G401 (cell line): ENCODE data around the gene KRT8. TPM values are rescaled to one million over a fixed set of nuclear protein-coding genes. Genes with fewer than 3 reads are reported as not detected.
"Not testable (repeated sequence)": the region's sequence is repeated elsewhere in the genome, so short reads cannot be mapped to it uniquely, and the experiment has no call there.

Experiments used
- DNase-seq: peaks from one replicate; pipeline ENCODE4 v3.0.0-alpha.2; 2015; ENCODE audit warnings: low spot score
- in situ Hi-C: cut with HindIII; loops from 2 replicates; pipeline ENCODE4 v1.10.0; 2016; ENCODE audit warnings: low sequenced_read_pairs, mixed read lengths
- total RNA-seq: library from RNA; depleted of rRNA; stranded (reverse); fragments of >200 nt; shearing (Covaris generic); gene quantifications from 2 replicates; pipeline ENCODE4 v1.2.3, GENCODE V29; 2014

Gene KRT8
- total RNA-seq, 1 experiment from 2014 or later, result 3,929 TPM

DNA sequence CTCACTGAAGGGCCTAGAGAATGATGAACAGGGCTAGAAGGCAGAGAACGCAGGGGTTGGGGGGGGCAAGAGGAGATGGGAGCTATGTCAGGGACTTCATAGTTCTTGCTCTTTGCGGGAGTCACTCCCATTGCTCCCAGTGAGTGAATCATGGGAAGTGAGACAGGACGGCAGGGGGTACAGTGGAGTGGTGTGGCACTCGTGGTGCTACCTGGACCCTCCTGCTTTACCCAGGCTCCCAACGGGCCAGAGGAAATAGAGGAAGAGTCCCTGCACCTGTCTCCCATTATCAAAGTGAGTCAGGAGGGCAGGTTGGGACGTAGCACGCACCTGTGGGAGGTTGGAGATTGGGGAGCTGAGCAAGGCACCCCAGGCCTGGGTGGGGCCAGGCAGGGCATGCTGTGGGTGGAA lies 1.3 kb upstream of the KRT8 start:
- DNase-seq, result no peak
- in situ Hi-C loops, result no loop called here

DNA sequence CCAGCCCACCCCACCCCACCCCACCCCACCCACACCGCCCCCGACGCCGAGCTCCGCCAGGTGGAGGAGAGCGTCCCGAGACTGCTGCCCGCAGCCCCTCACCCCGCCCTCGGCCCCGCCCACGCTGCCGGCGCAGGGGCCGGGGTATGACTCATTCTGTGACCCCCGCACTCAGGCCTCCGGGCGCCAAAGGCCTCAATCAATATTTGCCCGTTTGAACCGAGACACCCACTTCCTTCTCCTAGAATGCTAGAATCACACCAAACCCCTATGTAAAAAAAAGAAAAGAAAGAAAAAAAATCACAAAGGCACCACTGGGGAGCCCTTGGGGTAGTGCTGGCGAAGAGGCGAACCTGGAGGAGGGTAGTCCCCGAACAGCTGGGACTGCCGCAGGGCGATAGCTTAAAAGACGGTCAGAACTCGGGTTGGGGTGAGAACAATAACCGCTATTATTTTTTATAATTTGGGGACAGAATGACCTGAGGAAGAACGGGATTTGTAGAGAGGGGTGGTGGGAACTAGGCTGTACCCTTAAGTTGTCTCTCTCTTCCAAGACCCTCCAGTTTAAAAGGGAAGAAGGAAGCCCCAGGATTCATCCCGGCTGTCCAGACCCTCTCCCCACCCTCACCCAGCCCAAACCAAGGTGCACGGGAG lies 894 bp downstream of the KRT8 start:
- DNase-seq, result no peak
- in situ Hi-C loops, result no loop called here

DNA sequence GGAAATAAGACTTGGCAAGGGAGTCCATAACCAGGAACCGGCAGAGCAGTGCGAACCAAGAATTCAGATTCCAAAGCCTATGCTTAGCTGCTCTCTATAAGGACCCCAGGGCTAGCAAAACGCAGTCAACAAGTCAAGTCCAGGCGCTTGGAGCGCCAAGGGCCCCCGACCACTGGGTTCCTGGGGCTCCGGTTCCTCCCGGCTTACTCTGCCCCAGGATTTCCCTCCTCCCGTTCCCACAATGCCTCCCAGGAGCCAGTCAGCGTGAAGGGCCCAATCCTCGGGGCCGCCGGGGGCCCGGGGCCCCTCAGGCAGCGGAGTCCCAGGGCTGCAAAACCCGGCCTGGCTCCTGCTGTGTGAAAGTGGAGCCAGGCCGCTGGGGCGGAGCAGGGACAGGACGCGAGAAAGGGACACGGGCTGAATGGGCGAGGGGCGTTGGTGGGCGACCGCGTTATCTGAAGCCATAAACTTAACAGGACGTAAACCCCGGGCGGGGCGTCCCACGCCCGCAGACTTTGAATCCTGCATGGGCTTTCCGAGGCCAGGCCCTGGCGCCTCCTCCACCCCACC lies 1.5 kb downstream of the KRT8 start:
- DNase-seq, result no peak
- in situ Hi-C loops, result no loop called here

DNA sequence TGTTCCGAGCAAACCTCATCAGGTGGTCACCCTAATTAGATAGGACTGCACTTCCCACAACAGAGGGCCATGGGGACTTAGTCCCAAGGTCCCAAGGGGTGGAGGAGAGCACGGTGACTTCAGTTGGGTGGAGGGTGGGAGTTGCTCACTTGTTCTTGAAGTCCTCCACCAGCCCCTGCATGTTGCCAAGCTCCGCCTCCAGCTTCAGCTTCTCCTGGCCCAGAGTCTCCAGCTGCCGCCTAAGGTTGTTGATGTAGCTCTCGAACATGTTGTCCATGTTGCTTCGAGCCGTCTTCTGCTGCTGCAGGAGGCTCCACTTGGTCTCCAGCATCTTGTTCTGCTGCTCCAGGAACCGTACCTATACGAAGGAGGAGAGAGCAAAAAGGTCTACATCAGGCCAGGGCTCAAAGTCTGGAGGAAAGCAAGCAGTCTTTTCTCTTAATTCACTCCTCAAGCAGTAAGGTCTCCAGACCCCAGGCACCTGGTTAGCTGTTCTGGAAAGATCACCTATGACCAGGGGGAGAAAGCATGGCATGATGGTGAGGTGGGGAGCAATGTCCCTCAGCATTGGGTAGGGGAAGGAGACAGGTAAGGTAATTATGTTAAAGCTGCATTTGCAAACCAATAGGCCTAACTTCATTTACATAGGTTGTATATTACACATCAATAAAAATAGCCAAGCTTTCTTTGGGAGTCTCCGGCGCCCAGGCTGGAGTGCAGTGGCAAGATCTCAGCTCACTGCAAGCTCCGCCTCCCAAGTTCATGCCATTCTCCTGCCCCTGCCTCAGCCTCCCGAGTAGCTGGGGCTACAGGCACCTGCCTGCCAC lies 2.9 kb downstream of the KRT8 start:
- no peak for DNase-seq
- in situ Hi-C loops, result no loop called here

DNA sequence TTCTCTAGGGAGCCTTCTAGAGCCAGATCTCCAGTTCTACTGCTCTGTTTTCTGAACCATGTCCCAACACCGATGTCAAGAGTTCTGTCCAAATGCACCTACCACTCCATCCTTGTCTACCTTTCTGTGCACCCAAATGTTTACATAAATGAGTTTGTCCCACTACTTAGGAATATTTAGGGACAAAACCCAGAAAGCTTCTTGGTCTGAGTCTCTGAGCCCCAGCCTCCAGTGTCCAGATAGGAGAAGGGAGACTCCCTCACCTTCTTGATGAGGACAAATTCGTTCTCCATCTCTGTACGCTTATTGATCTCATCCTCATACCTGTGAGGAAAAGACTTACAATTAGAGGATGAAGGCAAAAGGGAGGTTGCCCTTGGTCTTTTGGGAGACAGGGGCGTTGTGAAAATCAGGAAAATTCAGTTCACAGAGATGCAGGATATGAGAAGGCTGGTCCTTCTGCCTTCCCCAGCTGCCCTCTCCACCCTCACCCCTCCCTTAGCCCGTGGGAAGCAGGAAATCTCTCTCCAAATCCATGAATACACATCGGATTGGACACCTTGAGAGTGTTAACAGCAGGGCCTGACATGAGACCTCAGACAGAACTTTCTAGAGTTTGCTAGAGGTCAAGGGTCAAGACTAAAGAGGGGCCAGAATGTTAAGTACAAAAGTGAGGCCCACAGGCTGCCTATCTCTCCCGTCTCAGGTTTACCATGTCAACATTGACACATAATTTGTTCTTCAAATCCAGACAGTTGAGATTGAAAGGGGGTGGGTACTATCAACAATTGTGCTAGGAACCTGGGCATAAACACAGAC lies 3.8 kb downstream of the KRT8 start:
- no peak for DNase-seq
- in situ Hi-C loops, result no loop called here

DNA sequence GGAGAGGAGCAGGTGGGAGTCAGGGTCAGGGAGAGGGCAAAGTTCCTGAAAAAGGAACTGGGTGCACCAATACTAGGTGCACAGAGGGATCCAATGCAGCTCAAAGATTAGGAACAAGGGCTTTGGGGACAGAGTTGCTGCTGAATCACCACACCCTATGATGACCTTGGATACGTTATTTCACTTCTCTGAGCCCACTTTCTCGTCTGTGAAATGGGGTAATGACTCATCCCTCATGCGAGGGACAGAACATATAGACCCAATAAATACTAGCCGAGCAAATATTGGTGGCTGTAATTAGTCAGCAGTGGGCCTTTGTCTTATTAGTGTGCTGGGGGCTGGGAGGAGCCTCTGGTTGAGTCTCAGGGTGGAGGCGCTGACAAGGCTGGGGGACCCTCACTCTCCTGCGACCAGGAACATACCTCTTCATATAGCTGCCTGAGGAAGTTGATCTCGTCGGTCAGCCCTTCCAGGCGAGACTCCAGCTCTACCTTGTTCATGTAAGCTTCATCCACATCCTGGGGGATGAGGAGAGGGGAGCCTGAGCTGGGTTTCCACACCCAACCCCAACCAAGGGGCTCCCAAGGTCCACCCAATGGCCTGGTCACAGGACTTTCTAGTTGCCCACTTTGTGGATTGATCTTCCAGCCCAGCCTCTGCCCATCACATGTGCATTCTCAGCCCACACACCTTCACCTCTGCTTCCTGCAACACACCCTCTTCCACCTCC lies 4.5 kb downstream of the KRT8 start:
- DNase-seq, result no peak
- in situ Hi-C loops, result no loop called here

DNA sequence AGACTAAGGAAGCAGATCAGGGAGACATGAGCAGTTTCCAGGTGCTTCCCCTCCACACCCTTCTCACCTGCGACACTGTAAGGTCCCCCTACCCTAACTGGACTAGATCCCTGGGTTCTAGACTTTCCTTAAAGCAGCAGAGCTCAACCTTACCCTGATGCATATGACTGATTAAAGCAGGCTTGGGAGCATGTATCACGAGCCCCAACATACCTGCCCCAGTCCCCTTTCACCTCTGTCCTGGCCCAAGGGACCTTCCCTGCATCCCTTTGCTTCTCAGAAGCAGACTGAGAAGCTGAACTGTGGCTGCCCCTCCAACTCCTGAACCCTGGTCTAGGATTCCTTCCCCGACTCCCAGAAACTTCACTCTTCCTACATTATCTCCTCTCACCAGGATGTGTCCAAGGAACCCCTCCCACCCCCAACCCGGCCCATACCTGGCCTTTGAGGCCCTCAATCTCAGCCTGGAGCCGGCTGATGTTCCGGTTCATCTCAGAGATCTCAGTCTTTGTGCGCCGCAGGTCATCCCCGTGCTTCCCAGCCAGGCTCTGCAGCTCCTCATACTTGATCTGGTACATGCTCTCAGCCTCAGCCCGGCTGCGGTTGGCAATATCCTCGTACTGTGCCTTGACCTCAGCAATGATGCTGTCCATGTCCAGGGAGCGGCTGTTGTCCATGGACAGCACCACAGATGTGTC lies 5.4 kb downstream of the KRT8 start:
- no peak for DNase-seq
- in situ Hi-C loops, result no loop called here

DNA sequence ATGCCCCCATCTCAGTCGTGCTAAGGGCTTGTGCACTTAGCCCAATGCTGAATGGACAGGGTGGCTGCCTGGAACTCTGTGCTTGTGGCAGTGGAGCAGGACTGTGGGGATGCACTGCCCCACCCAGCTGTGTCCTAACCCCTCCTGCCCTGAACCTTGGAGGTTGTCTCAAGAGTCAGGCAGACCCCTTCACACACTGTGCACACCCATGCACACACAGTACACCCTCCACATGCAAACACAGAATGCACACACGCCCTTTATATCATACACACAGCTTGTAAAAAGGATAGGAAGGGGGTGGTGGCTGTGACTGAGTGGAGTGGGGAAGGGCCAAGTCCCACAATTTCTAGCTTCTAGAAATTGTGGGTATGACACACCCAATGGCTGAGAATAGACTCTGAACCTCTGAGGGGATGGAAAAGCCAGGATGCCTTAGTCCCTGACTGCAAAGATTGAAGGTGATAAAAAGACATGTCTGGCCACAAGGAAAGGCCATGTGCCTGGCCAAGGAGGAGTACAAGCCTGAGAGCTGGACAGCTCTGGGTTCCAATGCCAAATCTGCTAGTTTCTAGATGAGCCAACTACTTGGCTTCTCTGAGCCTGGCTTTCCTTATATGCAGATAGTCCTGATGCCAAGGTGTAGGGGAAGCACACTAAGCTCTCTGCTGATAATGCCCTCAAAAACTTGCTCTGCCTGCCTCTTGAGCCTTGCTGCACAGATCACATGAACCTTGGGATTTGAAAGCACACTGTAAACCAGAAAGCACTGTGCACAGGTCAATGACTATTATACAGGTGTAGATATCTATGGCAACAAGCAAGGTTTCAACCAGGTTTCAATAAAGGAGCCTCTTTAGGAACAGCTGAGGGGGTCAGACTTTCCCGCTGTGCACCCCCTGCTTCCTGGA lies 8.4 kb downstream of the KRT8 start:
- in situ Hi-C loops, result no loop called here
- peak; percentile 48 for DNase-seq

DNA sequence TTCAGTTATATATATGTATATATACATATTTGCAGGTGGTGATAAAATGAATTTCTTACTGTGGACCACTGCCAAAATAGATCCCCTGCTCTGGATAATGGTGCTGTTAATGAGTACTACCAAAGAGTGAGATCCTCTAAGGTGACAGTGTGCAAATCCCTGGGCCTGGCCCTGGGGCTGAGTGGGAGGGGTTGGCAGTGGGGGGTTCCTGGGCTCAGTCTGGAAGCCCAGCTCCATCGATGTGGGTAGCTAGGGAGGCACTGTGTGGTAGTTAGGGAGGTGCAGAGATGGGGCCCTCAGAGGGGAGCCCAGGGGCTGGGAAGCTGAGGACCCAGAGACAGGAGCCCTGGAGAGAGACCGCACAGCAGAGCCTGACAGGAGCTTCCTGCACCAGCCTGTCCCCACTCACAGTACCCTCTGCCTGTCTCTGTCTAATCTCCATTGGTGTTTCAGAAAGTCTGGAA lies 9.1 kb downstream of the KRT8 start:
- DNase-seq, result peak; percentile 30
- in situ Hi-C loops, result no loop called here

DNA sequence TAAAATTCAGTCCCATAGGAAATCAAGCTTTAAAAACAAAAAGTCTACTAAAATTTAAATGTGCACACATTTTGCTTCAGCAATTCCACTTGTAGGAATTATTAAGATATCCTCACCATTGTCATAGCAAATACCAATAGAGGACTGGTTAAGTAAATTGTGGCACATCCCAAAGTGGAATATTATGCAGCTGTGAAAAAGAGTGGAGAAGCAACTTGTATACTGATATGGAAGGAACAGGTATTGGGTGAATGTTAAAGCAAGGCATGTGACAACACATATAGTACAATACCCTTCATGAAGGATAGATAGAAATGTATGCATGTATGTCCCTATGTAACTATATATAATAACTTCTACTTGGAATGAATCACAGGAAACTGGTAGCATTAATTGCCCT lies 11.9 kb downstream of the KRT8 start:
- no peak for DNase-seq
- in situ Hi-C loops, result no loop called here

DNA sequence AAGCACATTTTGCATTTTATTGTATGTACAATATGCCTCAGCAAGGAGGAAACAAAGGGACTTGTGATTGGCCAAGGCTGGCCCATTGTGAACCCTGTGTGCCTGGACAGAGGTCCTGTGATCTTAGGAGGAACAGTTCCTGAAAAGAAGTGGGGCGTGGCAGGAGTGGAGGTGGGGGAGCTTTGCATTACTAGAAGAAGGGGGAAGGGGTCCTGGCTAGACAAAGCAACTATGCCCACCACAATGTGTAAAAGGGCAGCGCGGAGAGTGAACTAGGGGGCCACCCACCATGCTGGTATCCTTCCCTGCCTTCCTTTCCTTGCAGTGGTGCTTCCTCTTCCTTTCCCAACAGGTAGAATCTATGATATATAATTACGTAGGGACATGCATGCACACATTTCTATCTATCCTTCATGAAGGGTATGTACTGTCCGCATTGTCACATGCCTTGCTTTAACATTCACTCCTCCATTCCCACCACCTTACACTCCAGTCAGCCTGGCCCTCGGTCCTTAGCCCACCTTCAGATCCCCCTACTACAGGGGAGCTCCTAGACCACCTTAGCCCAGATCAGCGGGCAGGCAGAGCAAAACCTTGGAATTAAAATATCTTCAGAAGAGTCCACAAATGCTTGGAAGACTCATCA lies 12.5 kb downstream of the KRT8 start:
- in situ Hi-C loops, result no loop called here
- no peak for DNase-seq

DNA sequence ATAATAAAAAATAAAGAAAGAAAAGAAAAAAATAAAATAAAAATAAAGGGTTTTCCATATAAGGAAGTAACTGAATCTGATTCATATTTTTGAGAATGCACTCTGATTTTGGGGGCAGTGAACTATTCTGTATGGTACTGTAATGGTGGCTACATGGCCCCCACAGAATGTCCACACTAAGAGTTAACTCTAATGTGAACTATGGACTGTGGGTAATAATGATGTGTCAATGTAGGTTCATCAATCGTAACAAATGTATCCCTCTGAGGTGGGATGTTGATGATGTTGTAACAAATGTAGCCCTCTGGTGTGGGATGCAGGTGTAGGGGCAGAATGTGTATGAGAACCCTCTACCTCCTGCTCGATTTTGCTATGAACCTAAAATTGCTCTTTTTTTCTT lies 13.8 kb downstream of the KRT8 start:
- in situ Hi-C loops, result no loop called here
- DNase-seq, result no peak

DNA sequence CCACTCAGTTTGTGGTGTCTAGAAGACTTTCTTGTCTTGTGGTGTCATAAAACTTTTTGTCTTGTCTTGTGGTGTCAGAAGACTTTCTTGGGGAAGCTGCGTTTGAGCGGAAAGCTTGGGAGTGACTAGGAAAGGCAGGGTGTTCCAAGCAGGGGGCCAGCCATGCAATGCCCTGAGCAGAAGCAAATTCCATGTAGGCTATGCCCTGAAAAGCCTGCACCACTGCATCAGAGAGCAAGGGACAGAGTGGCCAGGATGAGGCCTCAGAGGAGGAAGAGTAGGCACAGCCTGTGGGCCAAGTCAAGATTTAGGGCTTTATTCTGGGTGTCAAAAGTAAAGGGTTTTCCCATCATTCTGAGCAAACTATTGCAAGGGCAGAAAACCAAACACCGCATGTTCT lies 14.5 kb downstream of the KRT8 start:
- no peak for DNase-seq
- in situ Hi-C loops, result no loop called here

DNA sequence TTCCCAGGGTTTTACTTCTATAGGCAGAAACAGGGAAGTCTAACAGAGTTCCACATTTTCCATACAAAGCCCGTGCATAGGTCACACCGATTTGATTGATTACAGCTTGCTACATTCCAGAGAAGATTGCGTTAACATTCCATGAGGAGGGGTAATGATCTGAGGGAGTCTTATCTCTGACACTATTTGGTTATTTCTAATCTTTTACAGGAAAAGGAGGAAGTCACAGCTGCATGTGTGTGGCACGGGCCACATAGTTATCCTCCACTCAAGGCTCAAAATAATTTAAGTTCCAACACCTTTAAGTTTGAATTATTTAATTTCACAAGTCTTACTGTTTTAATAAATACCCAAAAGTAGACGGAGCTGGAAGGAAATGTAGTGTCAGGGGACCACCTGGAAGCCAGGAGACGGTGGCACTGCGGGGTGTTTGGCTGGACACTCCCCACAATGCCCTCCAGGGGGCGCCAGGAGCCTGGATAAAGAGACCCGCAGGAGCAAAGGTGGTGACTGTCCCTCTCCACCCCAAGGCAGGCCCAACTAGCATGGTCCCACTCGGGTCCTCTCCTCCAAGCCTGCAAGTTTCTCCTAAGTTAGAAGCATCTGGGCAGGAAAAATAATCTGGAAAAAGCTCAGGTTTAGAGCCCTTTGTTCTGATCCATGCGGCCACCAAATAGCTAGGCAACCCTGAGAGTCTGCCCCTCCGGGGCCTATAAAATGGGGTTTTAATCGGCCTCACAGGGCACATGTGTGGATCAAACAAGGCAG lies 20.2 kb downstream of the KRT8 start:
- peak; percentile 65 for DNase-seq
- in situ Hi-C loops, result no loop called here

DNA sequence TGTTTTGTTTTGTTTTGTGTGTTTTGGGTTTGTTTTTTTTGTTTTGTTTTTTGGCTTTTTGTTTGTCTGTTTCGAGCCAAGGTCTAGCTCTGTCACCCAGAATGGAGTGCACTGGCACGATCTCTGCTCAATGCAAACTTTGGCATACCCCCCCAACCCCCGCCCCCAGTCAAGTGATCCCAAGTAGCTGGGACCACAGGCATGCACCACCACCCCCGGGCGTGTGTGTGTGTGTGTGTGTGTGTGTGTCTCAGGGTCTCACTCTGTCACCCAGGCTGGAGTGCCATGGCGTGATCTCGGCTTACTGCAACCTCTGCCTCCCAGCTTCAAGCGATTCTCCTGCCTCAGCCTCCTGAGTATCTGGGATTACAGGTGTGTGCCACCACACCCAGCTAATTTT lies 24.4 kb downstream of the KRT8 start:
- DNase-seq, in situ Hi-C loops: not testable (repeated sequence)
